Stimulated activated CD4-positive, alpha-beta T cell treated with anti-CD3 and anti-CD28 coated beads, Interleukin-2, amount 100 ng/mL, for 48 hours (primary cell): ENCODE measurements around the gene OCA2.

Experiments
- DNase-seq, 2 donors: peaks; one replicate each; pipeline ENCODE4 v3.0.0-alpha.2; 2020

Gene OCA2

GRCh38 chr15:28118531-28118930 lies 19.4 kb upstream of the OCA2 start:
- DNase-seq, result no peak

DNA sequence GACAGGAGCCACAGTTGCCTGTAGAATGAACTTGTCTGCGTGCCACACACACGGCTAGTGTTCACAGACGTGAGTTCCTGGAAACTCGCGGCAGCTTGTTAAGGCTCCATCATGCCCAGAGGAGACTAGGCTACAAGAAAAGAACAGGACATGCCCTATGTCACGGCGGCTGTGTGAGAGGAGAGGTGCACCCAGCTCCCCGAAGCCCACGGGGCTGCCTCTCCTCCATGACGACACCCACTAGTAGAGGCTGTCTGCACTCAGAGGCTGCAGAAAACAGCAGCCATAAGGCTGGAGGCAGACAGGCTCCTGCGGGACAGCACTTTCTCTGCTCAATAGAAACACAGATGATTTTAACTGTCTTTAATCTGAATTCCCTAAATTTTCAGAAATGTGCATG lies 19.0 kb upstream of the OCA2 start:
- DNase-seq, result no peak

DNA sequence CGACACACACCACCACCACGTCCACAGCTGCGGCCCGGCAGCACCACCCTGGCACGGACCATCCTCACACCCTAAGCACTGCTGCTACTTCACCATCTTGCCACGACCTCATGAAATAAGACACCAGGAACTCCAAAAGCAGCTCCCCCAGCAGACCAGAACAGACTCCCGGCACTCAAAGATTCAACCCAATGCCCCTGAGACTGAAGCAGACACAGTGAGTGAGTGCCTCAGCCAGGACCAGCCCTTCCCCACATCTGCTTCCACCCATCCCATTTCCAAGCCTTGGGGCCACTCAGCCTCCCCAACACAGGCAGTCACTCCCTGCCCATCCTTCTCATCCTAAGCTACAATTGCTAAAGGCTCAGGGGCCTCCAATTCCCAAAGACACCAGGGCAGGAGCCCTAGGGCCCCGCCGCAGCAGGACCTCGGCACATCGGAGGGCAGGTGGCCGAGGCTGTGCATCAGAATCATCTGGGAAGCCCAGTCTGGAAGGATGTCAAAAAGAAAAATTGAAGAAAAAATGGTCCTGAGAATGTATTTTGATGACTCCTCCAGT lies 18.4 kb upstream of the OCA2 start:
- DNase-seq, result no peak

- no peak for DNase-seq
Measured at GRCh38 chr15:28116521-28117431, 17.7 kb upstream of the OCA2 start.

DNA sequence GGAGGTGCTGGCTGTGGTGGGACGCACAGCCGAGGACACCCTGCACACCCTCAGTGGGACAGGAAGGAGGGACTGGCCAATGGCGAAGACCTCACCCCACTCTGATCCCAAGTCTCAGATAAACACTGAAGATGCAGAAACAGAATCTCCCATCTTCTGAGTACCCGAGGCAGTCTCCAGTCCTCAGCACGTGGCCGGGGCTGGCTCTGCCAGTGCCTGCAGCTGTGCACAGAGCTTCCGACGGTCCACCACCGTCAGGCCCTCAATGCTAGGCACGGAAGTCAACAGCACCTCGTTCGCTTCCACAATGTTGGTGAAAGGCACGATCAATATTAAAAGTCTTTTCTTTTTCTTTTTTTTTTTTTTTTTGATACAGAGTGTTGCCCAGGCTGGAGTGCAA lies 16.8 kb upstream of the OCA2 start:
- no peak for DNase-seq

DNA sequence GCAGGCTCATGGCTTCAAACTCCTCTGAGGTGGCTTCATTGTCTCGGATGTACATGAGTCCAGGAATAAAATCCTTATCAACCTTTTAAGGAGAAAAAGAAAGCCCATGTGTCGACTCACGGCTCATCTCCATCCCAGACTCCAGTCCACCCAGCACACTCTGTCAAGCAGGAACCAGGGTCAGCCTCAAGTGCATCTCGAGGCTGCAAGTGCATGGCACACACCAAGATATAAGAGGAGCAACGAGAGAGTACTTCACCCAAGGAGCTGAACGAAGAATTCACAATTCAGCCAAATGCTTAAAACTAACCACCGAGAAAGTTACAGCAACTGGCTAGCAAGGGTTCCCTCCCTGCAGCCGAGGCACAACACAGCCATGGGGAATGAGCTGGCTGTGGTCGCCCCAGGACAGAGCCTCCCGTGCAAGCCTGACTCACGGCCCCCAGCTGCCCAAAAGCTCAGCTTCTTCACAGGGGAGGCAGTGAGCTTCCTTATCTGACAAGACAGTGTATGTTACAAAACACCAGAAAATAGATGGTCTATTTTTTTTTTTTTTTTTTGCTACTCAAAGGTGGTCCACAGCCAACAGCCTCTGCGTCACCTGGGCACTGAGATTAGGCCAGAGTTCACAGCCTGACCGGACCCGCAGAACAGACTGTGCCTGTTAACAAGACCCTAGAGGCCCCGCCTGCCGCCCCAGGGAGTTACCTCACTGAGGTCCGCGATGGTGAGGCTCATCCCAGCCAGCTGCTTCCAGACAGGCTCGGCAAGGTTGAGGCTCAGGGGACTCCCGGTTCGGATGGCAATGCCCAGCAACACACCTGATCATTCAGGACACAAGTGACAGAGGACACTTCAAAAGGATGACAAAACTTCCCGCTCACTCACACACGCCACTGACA lies 15.9 kb upstream of the OCA2 start:
- no peak for DNase-seq

- no peak for DNase-seq
Measured at GRCh38 chr15:28114114-28114455, 15.0 kb upstream of the OCA2 start.

DNA sequence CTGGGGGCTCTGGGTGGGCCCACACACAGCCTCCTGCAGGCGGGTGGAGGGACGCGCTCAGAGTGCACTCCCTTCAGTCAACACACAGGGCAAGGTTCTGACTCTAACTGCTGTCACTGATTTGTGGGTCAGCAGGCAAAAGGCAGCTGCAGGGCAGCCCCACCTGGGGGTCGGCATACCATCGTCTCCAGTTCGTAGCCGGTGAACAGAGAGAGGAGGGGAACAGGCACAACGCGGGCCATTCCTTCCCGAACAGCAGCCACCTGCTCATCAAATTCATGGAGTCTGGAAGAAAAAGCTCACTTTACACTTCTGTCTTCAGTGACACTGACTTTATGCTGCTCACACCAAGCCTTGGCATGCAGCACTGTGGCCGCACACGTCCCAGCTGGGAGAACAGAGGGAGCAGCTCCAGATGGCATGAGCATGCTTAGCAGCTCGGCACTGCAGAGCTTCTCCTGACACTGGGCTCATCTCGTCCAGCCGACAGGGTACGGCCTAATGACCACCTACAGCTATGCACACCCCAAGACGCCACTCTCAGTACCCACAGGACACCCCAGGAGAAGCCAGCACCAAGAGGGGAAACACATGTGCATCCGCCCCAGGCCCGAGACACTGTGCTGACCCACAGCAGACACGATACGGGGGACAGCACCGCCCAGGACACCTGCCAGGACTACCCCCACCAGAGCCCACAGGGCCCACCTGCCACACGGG lies 14.4 kb upstream of the OCA2 start:
- DNase-seq, result no peak

DNA sequence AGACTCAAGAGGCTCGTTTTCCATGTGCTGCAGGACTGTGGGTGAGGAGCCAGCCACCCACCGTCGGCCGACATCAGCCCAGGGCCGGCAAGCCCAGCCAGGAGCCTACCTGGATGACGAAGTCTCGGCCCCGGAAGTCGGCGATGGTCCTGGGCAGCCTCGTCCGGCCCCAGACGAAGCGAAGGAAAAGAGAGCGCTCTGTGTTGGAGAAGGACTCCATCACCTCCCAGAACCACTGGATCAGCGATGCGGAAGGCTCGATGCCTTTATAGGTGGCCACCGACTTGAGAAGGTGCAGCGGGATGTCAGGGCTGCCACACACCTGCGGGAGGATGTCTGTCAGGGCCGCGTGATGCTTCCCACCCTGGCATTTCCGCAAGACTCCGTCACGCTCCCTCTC lies 13.8 kb upstream of the OCA2 start:
- no peak for DNase-seq

DNA sequence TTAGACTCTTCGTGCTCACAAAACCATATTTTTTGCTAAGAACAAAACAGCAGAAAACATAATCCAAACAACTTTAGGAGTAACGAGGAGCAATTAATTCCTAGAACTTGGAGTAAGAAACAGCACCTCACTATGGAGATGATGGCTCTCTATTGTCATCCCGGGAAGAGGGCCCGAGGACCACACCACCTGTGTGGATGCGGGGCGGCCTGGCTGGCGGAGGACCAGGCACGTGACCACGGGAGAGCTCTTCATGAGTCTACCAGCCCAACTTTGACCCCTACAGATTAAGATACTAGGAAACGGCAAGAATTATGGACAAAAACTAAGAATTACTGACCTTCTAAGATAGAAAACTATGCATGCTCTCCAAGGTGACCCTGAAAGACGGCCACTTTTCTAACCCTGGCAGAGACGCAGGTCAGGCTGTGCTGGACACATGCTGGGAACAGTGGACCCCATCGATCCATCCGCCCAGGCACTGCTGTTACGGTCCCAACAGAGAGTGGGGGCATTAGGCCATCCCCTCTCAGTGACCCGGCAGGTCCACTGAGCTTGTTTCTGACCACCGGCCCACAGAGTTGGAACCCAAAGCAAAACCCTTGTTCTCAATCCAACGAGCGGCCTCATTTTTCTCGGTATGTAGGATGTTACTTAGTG lies 13.1 kb upstream of the OCA2 start:
- DNase-seq, result no peak

GRCh38 chr15:28111543-28111942 lies 12.4 kb upstream of the OCA2 start:
- DNase-seq, result no peak

GRCh38 chr15:28110481-28110881 lies 11.4 kb upstream of the OCA2 start:
- DNase-seq, result no peak

DNA sequence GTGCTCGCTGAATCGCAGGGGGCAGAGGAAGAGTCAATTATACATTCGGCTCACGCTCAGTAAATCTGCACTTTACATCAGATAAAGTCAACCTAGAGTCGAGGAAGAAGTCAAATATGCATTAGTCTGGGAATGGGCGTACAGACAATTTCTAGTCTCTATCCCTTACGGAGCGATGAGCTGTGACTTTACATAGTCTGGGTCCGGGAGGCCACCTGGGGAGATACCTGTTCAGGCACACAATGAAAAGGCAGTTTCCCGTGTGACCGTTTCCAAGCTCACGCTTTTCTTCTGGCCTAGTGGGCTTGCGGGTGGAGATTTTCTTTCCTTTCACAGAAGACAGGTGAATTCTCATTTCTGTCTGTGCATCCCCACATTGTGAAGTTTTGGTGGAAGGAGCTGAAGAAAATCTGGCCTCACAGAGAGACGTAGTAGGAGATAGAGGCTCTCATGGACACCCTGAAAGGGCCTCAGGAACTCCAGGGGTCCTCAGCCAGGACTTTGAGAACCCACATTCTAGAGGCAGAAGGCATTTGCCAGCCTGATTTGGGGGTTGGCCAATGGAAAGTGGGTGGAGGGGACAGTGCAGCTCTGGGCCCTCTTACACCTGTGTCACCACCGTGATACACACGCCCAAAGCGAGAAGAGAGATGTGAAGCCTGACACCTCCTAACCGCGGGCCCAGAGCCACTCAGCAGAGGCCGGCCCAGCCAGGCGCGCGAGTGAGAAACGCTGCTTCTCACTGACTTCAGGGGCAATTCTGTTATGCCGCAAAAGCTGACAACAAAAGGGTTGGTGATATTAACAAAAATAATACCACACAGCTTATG lies 10.7 kb upstream of the OCA2 start:
- DNase-seq, result no peak

DNA sequence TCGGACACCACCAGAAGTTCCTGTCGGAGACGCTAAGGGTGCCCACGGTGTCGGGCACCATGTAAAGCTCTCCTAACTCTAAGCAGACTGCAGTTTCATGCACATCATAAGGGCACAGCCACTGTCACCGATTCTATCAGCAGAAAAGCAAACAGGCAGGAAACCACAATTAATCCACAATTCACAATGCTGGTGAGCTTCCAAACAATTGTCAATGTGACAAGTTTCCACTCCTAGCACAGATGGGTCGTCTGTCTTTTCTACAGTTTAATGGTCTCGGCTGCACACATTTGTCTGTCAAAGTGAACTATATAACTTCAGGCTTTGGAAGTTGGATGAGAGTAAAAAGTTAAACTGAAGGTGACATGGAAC lies 8.8 kb upstream of the OCA2 start:
- DNase-seq, result no peak

DNA sequence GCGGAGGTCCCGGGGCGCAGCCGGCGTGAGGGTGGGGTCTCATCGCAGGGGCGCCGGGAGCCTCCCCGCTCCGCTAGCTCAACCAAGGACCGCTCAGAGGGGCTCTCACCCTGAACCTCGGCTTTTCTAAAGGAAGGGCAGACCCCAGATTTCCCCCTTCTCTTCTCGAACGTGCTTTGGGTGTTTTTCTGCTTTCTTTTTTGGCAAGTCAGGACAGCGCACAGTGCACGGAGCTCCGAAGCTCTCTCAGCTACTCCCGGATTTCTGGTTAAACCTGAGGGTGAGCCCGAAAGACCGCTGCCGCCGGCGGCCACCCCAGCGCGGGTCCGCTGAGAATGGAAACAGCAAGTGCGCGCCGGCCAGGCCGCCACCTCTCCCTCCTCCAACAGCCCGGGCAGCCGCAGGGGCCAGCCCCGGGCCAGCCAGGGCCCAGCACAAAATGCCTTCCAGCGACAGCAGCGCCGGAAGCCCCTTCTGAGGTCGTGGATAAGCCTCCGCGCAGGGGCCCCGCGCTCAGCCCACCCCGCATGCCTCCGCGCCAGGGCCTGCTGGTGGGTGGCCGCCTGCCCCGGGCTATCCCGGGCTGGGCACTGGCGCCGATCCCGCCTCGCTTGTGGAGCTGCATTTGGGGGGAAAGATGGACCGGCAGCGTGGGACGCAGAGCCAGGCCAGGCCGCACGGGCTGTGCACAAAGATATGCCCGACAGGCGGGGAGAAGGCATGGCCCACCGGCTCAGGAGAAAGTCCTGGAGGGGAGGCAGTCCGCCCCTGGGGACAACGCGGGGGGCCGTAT lies 8.2 kb upstream of the OCA2 start:
- DNase-seq, result no peak

- no peak for DNase-seq
Measured at GRCh38 chr15:28106294-28107110, 7.4 kb upstream of the OCA2 start.

- DNase-seq, result no peak
Measured at GRCh38 chr15:28105793-28106192, 6.7 kb upstream of the OCA2 start.

DNA sequence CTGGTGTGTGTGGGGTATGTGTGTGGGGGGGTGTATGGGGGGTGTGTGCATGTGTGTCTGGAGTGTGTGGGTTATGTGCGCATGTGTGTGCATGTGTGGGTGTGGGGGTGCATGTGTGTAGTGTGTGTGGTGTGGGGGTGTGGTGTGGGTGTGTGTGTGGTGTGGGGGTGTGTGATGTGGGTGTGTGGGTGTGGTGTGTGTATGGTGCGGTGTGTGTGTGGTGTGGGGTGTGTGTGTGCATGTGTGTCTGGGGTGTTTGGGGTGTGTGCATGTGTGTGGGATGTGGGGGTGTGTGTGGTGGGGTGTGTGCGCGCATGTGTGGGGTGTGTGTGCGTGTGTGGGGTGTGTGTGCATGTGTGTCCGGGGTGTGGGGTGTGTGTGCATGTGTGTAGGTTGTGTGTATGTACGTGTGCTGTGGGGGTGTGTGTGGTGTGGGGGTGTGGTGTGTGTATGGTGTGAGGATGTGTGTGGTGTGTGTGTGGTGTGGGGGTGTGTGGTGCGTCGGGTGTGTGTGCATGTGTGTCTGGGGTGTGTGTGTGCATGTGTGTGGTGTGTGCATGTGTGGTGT lies 6.2 kb upstream of the OCA2 start:
- DNase-seq, result no peak

- no peak for DNase-seq
Measured at GRCh38 chr15:28104326-28104725, 5.2 kb upstream of the OCA2 start.

DNA sequence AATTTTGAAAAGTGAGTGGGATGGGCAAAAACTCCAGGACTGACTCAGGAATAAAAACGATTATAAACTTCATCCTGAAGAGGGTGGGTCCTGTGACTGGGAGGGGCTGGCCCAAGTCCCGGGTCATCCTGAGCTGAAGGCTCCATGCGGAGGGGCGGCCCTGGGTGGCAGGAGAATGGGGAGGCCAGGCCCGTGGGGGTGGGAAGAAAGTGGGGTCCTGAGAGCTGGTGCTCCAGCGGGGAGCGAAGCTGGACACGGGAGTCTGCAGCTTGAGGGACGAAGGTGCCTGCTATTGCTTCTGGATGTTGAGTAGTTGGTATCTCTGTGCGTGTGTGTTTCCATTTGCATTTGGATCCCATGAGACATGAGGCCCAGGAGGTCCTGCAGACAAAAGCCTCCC lies 4.7 kb upstream of the OCA2 start:
- no peak for DNase-seq
